H1 (cell line): ENCODE measurements around the gene MAPK8.

Experiments
- POLR2AphosphoS5 ChIP-seq: IDR thresholded peaks from 2 replicates; pipeline ENCODE4 v1.6.1; 2011; ENCODE audit warnings: low read depth, low read length
- RAD21 ChIP-seq, 2 experiments: IDR thresholded peaks in 1 of 2; conservative IDR thresholded peaks in 1 of 2; 2 replicates each; pipeline ENCODE4 v1.6.1; 2011; ENCODE audit warnings: low read depth in 2 of 2, low read length in 2 of 2, improper control_type of control experiment in 1 of 2, inconsistent platforms in 1 of 2, mild to moderate bottlenecking in 1 of 2, moderate library complexity in 1 of 2
- TF ChIP-seq, protein P1 (sequence below), 3 experiments: IDR thresholded peaks; 1 replicate in 2 of 3; 2 replicates in 1 of 3; pipeline versions ENCODE4 v1.5.1 to v1.6.1; 2011; ENCODE audit warnings: low read length in 3 of 3, mild to moderate bottlenecking in 3 of 3, inconsistent platforms in 2 of 3, low read depth in 1 of 3, moderate library complexity in 1 of 3; ENCODE audit not compliant: insufficient read depth in 1 of 3; ENCODE audit errors: control extremely low read depth in 1 of 3

- TF ChIP-seq, protein P1, sequence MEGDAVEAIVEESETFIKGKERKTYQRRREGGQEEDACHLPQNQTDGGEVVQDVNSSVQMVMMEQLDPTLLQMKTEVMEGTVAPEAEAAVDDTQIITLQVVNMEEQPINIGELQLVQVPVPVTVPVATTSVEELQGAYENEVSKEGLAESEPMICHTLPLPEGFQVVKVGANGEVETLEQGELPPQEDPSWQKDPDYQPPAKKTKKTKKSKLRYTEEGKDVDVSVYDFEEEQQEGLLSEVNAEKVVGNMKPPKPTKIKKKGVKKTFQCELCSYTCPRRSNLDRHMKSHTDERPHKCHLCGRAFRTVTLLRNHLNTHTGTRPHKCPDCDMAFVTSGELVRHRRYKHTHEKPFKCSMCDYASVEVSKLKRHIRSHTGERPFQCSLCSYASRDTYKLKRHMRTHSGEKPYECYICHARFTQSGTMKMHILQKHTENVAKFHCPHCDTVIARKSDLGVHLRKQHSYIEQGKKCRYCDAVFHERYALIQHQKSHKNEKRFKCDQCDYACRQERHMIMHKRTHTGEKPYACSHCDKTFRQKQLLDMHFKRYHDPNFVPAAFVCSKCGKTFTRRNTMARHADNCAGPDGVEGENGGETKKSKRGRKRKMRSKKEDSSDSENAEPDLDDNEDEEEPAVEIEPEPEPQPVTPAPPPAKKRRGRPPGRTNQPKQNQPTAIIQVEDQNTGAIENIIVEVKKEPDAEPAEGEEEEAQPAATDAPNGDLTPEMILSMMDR (IDR thresholded peaks at IDR 0.05; ENCODE audit: control extremely low read depth in 1 of 3, insufficient read depth in 1 of 3, low read depth in 1 of 3, low read length in 3 of 3) = peak in 1 of 3 experiments; percentile 13; a peak in 1 of 4 replicates
- TF ChIP-seq RAD21 (IDR thresholded peaks at IDR 0.05 in 1 of 2, conservative IDR thresholded peaks at IDR 0.05 in 1 of 2; ENCODE audit: low read depth in 2 of 2, low read length in 2 of 2) (no peak), POLR2AphosphoS5 (no peak)
Observed at GRCh38 chr10:48266528-48266927, 39.9 kb upstream of the MAPK8 start.
